NCI-H2196 (cell line): ENCODE measurements around the gene MTFR2.

Experiments
- DNase-seq: peaks from one replicate; lab custom pipeline; 2025; ENCODE audit not compliant: unreplicated experiment; lab: John Stamatoyannopoulos, UW

MTFR2 gene

GRCh38 chr6:136189104-136189503, 61.0 kb downstream of the MTFR2 start:
- DNase-seq: no peak

- no peak for DNase-seq
Measured at GRCh38 chr6:136188486-136188885, 61.6 kb downstream of the MTFR2 start.

- no peak for DNase-seq
Measured at GRCh38 chr6:136186363-136186762, 63.7 kb downstream of the MTFR2 start.

- no peak for DNase-seq
Measured at GRCh38 chr6:136184738-136185137, 65.4 kb downstream of the MTFR2 start.

- DNase-seq: no peak
Measured at GRCh38 chr6:136181861-136182260, 68.2 kb downstream of the MTFR2 start.

GRCh38 chr6:136181512-136181833, 68.6 kb downstream of the MTFR2 start:
- no peak for DNase-seq
